ENCODE measurements around the gene ORAI2. TPM values are rescaled to one million over a fixed set of nuclear protein-coding genes. Genes with fewer than 3 reads are reported as not detected.
"Not testable (repeated sequence)": the region's sequence is repeated elsewhere in the genome, so short reads cannot be mapped to it uniquely, and the experiment has no call there.

ORAI2 gene
- total RNA-seq, 2 donors from 2014 or later = 30.4 to 54.9 TPM

- Mint-ChIP-seq H3K36me3 (ENCODE audit: low read depth) (peaks cover 100% of the 10 kb centered on the region), H3K9me3 (no peaks in the 10 kb centered on the region), H3K4me3 (no peak overlapping the region), H3K4me1 (no peaks in the 10 kb centered on the region), H3K27me3 (no peaks in the 10 kb centered on the region), H3K27ac (peak overlapping the region; percentile 59)
- peak; percentile 51 for ATAC-seq (replicated peaks)
Observed at GRCh38 chr7:102407910-102408309, 25.5 kb upstream of the ORAI2 start.

GRCh38 chr7:102408530-102408929 lies 24.8 kb upstream of the ORAI2 start:
- H3K36me3 Mint-ChIP-seq (ENCODE audit: low read depth) = peaks cover 100% of the 10 kb centered on the region
- not testable (repeated sequence) for H3K9me3 Mint-ChIP-seq, H3K27me3 Mint-ChIP-seq, H3K4me3 Mint-ChIP-seq, H3K4me1 Mint-ChIP-seq
- H3K27ac Mint-ChIP-seq = peak overlapping the region; percentile 59
- ATAC-seq (replicated peaks) = peak; percentile 38

DNA sequence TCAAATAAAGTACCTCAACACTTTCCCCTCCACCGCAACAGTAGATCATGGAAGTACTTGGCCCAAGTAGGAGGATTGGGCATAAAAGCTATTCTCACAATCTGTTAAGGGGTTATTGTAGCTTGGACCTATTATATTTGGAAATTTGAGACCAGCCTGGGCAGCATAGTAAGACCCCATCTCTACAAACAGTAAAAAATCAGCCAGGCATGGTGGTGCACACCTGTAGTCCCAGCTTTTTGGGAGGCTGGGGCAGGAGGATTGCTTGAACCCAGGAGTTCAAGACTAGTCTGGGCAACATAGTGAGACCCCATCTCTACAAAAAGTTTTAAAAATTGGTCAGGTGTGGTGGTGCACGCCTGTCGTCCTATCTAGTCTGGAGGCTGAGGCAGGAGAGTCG lies 24.0 kb upstream of the ORAI2 start:
- no peak overlapping the region for H3K4me3 Mint-ChIP-seq
- no peaks in the 10 kb centered on the region for H3K4me1 Mint-ChIP-seq
- H3K27me3 Mint-ChIP-seq = no peaks in the 10 kb centered on the region
- H3K27ac Mint-ChIP-seq = peak overlapping the region; percentile 76
- no peaks in the 10 kb centered on the region for H3K9me3 Mint-ChIP-seq
- H3K36me3 Mint-ChIP-seq (ENCODE audit: low read depth) = peaks cover 100% of the 10 kb centered on the region
- ATAC-seq (replicated peaks) = no peak

GRCh38 chr7:102410123-102410522 lies 23.3 kb upstream of the ORAI2 start:
- ATAC-seq (replicated peaks) = no peak
- Mint-ChIP-seq H3K27ac (peak overlapping the region; percentile 76), H3K27me3 (no peaks in the 10 kb centered on the region), H3K4me3 (no peak overlapping the region), H3K36me3 (ENCODE audit: low read depth) (peaks cover 99% of the 10 kb centered on the region), H3K9me3 (no peaks in the 10 kb centered on the region), H3K4me1 (peaks cover under 1% of the 10 kb centered on the region)

DNA sequence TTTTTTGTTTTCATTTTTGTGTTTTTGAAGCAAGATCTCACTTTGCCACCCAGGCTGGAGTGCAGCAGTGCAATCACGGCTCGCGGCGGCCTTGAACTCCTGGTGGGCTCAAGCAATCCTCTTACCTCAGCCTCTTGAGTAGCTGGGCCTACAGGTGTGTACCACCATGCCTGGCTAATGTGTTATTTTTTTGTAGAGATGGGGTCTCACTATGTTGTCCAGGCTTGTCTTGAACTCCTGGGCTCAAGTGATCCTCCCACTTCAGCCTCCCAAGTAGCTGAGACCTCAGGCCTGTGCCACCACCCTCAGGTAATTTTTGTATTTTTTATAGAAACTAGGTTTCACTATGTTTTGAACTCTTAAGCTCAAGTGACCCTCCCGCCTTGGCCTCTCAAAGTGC lies 22.5 kb upstream of the ORAI2 start:
- no peaks in the 10 kb centered on the region for H3K27me3 Mint-ChIP-seq
- ATAC-seq (replicated peaks) = no peak
- peaks cover 99% of the 10 kb centered on the region for H3K36me3 Mint-ChIP-seq (ENCODE audit: low read depth)
- H3K27ac Mint-ChIP-seq = peak overlapping the region; percentile 30
- H3K4me3 Mint-ChIP-seq = no peak overlapping the region
- H3K4me1 Mint-ChIP-seq = peaks cover 9% of the 10 kb centered on the region
- H3K9me3 Mint-ChIP-seq = no peaks in the 10 kb centered on the region

GRCh38 chr7:102412548-102412947 lies 20.8 kb upstream of the ORAI2 start:
- H3K36me3 Mint-ChIP-seq (ENCODE audit: low read depth) = peaks cover 99% of the 10 kb centered on the region
- ATAC-seq (replicated peaks) = no peak
- no peaks in the 10 kb centered on the region for H3K9me3 Mint-ChIP-seq
- no peak overlapping the region for H3K4me3 Mint-ChIP-seq
- H3K27me3 Mint-ChIP-seq = no peaks in the 10 kb centered on the region
- no peak overlapping the region for H3K27ac Mint-ChIP-seq
- peaks cover 22% of the 10 kb centered on the region for H3K4me1 Mint-ChIP-seq

DNA sequence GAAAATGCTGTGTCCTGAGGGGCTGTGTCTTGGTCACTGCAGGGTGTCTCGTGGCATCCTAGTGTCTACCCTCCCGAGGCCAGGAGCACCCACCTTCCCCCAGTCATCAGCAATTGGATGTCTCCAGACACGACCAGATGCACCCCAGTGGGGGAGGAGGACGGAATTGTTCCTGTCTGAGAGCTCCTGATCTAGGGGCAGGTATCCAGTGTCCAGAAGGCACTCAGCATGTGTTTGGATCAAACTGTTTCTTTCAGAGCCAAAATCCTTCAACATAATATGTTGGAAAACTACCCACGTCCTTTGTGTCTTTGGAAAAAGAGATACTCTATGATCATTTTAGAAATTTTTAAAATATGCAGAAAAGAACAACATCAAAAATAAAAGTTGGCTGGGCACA lies 20.3 kb upstream of the ORAI2 start:
- H3K4me3 Mint-ChIP-seq = no peak overlapping the region
- peaks cover 99% of the 10 kb centered on the region for H3K36me3 Mint-ChIP-seq (ENCODE audit: low read depth)
- H3K4me1 Mint-ChIP-seq = peaks cover 22% of the 10 kb centered on the region
- no peaks in the 10 kb centered on the region for H3K27me3 Mint-ChIP-seq
- no peak for ATAC-seq (replicated peaks)
- no peaks in the 10 kb centered on the region for H3K9me3 Mint-ChIP-seq
- no peak overlapping the region for H3K27ac Mint-ChIP-seq

DNA sequence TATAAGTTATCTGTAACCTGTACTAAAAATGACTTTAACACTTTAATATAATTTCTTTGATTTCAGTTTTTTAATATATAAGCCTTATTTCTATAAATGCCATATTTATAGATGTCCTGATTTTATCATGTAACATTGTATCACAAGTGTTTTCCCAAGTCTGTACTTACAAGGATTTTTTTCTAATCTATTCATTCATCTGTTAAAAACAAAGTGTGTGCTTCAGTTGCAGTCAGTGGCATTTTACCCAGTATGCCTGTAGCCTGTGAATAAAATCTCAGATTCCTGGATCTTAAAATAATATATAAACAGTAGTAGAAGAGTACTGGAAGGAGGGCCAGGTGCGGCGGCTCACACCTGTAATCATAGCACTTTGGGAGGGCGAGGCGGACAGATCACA lies 19.8 kb upstream of the ORAI2 start:
- Mint-ChIP-seq H3K4me1 (peaks cover 26% of the 10 kb centered on the region), H3K36me3 (ENCODE audit: low read depth) (peaks cover 99% of the 10 kb centered on the region), H3K27ac (no peak overlapping the region), H3K9me3 (no peaks in the 10 kb centered on the region), H3K4me3 (no peak overlapping the region), H3K27me3 (no peaks in the 10 kb centered on the region)
- no peak for ATAC-seq (replicated peaks)

- H3K27me3 Mint-ChIP-seq = no peaks in the 10 kb centered on the region
- H3K9me3 Mint-ChIP-seq = no peaks in the 10 kb centered on the region
- H3K27ac Mint-ChIP-seq = peak overlapping the region; percentile 93
- H3K4me1 Mint-ChIP-seq = peaks cover 30% of the 10 kb centered on the region
- peaks cover 98% of the 10 kb centered on the region for H3K36me3 Mint-ChIP-seq (ENCODE audit: low read depth)
- peak overlapping the region; percentile 70 for H3K4me3 Mint-ChIP-seq
- ATAC-seq (replicated peaks) = peak; percentile 84
Observed at GRCh38 chr7:102415685-102416225, 17.6 kb upstream of the ORAI2 start.

- Mint-ChIP-seq H3K9me3 (no peaks in the 10 kb centered on the region), H3K27ac (peak overlapping the region; percentile 93), H3K4me1 (peaks cover 34% of the 10 kb centered on the region), H3K36me3 (ENCODE audit: low read depth) (peaks cover 98% of the 10 kb centered on the region), H3K27me3 (no peaks in the 10 kb centered on the region), H3K4me3 (peak overlapping the region; percentile 70)
- ATAC-seq (replicated peaks) = peak; percentile 29
Observed at GRCh38 chr7:102416406-102416805, 17.0 kb upstream of the ORAI2 start.

- peak overlapping the region; percentile 70 for H3K4me3 Mint-ChIP-seq
- peak; percentile 37 for ATAC-seq (replicated peaks)
Observed at GRCh38 chr7:102417105-102417504, 16.3 kb upstream of the ORAI2 start.

DNA sequence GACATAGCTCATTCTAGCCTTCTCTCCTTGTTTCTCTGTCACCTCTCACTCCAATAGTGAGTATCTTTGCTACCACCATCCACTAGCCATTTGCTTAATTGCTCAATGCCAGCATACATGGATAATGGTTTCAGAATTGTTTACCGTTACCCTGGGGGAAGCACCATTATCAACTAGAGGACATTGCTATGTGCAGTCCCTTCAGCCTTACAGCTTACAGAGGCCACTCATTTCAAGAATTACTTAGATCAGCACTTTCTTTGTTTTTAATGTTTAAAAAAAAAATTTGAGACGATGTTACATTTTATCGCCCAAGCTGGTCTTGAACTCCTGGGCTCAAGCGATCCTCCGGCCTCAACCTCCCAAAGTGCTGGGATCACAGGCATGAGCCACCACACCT lies 14.8 kb upstream of the ORAI2 start:
- Mint-ChIP-seq H3K4me3 (no peak overlapping the region), H3K27ac (peak overlapping the region; percentile 19), H3K4me1 (peaks cover 34% of the 10 kb centered on the region), H3K36me3 (ENCODE audit: low read depth) (peaks cover 93% of the 10 kb centered on the region), H3K27me3 (no peaks in the 10 kb centered on the region), H3K9me3 (no peaks in the 10 kb centered on the region)
- ATAC-seq (replicated peaks) = peak; percentile 28

More at GRCh38 chr7:102417105-102417504, 16.3 kb upstream of the ORAI2 start:
- H3K36me3 Mint-ChIP-seq (ENCODE audit: low read depth) = peaks cover 98% of the 10 kb centered on the region
- peak overlapping the region; percentile 93 for H3K27ac Mint-ChIP-seq
- peaks cover 34% of the 10 kb centered on the region for H3K4me1 Mint-ChIP-seq
- H3K27me3 Mint-ChIP-seq = no peaks in the 10 kb centered on the region
- no peaks in the 10 kb centered on the region for H3K9me3 Mint-ChIP-seq

GRCh38 chr7:102421706-102422240 lies 11.6 kb upstream of the ORAI2 start:
- Mint-ChIP-seq H3K27me3 (no peaks in the 10 kb centered on the region), H3K36me3 (ENCODE audit: low read depth) (peaks cover 93% of the 10 kb centered on the region), H3K4me1 (peaks cover 43% of the 10 kb centered on the region), H3K9me3 (no peaks in the 10 kb centered on the region), H3K4me3 (no peak overlapping the region), H3K27ac (no peak overlapping the region)
- no peak for ATAC-seq (replicated peaks)

DNA sequence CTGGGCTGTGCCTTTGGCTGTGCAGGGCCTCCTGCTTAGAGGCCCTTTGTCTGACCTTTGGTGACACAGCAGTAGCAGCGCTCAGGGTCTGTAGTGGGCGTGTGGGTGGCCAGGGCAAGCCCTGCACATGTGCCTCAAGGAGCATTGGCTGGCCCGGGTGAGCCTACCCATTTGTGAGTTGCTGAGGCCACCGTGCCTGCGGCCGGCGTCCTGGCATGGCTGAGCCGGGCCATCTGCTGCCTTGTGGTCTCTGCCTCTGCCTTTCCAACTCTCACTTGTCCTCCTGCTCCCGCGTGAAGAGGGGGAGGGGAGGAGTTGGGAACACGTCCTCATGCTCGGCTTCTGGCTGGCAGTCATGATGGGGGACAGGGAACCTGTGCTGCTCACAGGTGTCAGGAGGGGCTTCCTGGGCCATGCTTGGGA lies 9.2 kb upstream of the ORAI2 start:
- H3K27ac Mint-ChIP-seq = peak overlapping the region; percentile 100
- H3K27me3 Mint-ChIP-seq = no peaks in the 10 kb centered on the region
- H3K4me3 Mint-ChIP-seq = peak overlapping the region; percentile 95
- peaks cover 35% of the 10 kb centered on the region for H3K4me1 Mint-ChIP-seq
- no peak for ATAC-seq (replicated peaks)
- H3K9me3 Mint-ChIP-seq = no peaks in the 10 kb centered on the region
- H3K36me3 Mint-ChIP-seq (ENCODE audit: low read depth) = peaks cover 86% of the 10 kb centered on the region

DNA sequence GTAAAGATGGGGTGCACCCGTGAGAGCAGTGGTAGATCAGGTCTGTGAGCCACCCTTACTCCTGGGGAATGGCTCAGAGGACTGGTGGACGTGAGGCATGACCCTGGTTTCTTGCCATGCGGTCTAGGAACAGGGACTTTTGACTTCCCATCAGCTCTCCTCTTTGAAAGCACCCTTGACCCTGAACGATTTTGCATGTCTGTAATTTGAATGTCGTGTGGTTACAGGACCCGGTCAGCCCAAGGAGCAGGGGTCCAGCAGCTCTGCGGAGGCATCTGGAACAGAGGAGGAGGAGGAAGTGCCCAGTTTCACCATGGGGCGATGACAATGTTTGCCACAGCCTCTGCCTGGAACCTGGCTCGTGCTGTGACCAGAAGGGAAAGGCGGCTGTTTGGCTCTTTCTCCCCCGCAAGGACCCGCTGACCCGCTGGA lies 8.6 kb upstream of the ORAI2 start:
- peak overlapping the region; percentile 95 for H3K4me3 Mint-ChIP-seq
- H3K36me3 Mint-ChIP-seq (ENCODE audit: low read depth) = peaks cover 85% of the 10 kb centered on the region
- no peak for ATAC-seq (replicated peaks)
- H3K9me3 Mint-ChIP-seq = no peaks in the 10 kb centered on the region
- peaks cover 42% of the 10 kb centered on the region for H3K4me1 Mint-ChIP-seq
- H3K27me3 Mint-ChIP-seq = no peaks in the 10 kb centered on the region
- peak overlapping the region; percentile 100 for H3K27ac Mint-ChIP-seq

Data from activated T-helper 17 cell treated with anti-CD3 and anti-CD28 coated beads, Interleukin-2, amount 50 U/mL, for 72 hours (primary cell).